NCI-H2029 (cell line): ENCODE measurements around the gene PEDS1.
"Not testable (repeated sequence)": the region's sequence is repeated elsewhere in the genome, so short reads cannot be mapped to it uniquely, and the experiment has no call there.

Source experiments
- DNase-seq: peaks from one replicate; lab custom pipeline; 2025; lab: John Stamatoyannopoulos, UW

PEDS1 gene

DNA sequence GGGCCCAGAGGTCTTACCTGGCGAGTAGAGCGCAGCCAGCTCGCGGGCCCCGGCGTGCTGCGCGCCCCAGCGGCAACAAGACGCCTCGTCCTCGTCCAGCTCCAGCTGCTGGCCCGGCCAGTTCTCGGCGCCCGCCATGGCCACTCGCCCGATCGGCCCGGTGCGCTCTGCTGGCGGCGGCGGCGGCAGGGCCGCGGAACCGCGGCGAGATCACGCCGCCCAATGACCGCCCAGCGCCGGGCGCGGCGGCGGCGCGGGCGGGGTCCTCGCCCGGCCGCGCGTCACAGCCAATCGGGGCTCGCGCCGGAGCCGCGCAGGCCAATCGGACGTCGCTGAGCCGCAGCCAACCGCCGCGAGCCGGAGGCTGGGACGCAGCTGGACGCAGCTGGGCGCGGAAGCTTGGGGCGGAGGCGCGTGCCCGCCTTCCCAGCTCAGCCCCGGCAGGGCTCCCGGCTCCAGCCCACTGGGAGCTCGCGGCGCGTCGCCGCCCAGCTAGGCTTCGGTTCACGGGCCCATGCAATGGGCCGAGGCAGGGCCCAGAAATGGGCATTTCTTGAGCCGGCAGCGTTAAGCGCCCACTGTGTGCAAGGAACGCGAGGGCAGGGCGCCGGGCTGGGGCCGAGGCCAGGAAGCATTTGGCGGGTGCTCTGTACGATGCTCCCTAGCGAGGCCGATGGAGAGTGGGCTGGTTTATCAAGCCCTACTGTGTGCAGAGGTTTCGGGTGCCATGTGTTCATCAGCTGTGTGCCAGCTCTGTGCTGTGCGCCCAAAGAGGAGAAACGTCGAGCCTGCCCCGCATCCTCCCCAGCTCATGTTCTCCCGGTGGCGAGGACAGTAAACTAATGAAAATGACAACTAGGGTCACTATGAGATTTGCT, at the start of gene PEDS1:
Gene PEDS1, minus strand, starts transcription at position 224 of the 878 bp plus-strand sequence. Its CDS starts 86 bp downstream, at position 138.
- DNase-seq: peak; percentile 86

GRCh38 chr20:50202677-50203076, 49.2 kb upstream of the PEDS1 start:
- DNase-seq: no peak

DNA sequence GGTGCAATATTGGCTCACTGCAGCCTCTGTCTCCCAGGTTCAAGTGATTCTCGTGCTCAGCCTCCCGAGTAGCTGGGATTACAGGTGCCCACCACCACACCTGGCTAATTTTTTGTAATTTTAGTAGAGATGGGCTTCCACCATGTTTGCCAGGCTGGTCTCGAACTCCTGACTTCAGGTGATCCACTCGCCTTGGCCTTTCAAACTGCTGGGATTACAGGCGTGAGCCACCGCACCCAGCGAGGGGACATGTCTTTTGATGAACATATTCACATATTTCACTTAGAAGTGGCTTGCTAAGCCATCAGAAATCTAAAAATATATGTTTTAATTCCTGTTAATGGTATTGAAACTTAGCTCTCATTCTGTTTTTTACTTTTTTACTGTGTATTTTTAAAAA, 48.2 kb upstream of the PEDS1 start:
- not testable (repeated sequence) for DNase-seq

DNA sequence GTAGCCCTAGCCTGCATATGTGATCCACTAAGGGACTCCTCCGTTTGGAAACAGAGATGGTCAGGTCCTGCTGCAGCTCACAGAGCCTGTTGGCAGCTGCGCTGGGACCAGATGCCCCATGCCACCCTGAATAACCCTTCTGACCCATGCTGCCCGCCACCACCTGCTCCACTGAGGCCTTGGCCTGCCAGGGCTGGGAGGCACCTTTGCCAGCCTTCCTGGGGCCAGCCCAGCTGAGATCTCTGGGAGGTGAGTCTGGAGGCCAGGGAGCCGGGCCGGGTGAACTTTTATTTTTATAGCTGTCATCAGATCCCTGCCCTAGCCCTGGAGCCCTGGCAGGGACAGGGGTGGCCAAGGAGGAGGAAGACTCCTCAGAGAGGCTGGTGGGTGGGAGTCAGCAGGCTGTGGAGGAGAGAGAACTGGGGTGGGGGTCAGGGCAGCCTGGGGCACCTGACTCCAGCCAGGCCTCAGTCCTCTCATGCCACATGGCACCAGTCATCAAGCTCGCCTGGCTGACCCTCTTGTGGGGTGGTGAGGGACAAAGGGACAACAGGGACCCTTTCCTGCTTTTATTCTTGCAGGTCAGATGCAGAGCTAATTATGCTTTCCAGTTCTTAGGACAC, 47.1 kb upstream of the PEDS1 start:
- DNase-seq: no peak

GRCh38 chr20:50199703-50200102, 46.2 kb upstream of the PEDS1 start:
- DNase-seq: no peak

DNA sequence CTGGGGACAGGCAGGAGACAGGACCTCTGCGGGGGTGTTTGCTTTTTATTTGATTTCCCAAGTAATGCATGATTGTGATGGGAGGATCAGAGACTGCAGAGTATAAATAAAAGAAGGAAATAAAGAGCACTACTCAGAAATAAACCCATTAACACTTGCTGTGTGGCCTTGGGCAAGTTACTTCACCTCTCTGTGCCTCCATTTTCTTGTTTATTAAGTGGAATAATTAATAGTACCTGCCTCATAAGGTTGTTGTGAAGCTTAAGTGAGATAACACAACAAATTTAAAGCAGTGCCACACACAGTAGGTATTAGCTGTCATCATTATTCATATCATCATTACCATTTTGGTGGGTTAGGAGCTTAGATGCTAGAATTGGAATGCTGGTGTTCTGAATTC, 45.2 kb upstream of the PEDS1 start:
- no peak for DNase-seq

DNA sequence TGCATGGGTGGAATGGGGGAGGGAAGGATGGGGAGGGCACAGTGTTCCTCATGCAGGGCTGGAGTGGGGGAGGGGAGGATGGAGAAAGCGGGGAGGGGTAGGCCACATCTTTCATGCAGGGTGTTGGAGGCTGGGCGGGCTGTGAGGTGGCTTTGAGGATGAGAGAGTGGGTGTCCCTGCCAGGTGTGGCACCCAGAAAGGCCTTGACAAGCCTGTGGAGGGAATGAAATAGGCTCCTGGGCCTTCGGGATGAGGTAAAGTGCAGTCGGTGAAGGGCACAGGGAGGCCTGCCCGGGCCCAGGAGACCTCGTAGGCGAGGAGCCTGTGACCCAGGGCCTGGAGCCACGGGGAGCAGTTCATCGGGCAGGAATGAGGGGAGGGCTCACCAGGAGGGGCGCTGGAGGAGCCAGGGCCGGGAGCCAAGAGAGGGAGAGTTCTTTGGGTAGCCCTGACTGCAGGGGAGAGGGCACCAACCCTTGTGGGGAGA, 44.7 kb upstream of the PEDS1 start:
- no peak for DNase-seq

DNA sequence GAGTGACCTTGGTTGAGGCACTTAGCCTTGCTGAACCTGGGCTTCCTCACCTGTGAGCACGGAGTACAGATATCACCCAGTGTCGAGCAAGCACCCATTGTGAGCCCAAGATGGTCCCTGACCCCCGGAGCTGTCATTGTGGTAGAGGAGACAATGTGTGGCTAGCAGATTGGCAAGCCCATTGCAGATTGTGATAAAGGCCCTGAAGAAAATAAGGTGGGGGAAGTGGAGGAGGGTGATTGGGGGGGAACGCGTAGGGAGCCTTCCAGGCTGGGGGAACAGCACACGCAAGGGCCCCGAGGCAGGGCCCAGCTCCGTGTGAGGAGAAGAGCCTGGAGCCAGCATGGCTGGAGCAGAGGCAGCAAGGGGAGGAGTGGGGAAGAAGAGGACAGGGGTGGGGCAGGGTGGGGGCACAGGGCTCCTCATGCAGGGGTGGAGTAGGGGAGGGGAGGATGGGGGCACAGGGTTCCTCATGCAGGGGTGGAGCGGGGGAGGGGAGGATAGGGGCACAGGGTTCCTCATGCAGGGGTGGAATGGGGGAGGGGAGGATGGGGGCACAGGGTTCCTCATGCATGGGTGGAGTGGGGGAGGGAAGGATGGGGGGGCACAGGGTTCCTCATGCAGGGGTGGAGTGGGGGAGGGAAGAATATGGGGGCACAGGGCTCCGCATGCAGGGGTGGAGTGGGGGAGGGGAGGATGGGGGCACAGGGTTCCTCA, 44.1 kb upstream of the PEDS1 start:
- no peak for DNase-seq

- no peak for DNase-seq
Measured at GRCh38 chr20:50196896-50197295, 43.4 kb upstream of the PEDS1 start.

GRCh38 chr20:50196248-50196647, 42.7 kb upstream of the PEDS1 start:
- DNase-seq: no peak

DNA sequence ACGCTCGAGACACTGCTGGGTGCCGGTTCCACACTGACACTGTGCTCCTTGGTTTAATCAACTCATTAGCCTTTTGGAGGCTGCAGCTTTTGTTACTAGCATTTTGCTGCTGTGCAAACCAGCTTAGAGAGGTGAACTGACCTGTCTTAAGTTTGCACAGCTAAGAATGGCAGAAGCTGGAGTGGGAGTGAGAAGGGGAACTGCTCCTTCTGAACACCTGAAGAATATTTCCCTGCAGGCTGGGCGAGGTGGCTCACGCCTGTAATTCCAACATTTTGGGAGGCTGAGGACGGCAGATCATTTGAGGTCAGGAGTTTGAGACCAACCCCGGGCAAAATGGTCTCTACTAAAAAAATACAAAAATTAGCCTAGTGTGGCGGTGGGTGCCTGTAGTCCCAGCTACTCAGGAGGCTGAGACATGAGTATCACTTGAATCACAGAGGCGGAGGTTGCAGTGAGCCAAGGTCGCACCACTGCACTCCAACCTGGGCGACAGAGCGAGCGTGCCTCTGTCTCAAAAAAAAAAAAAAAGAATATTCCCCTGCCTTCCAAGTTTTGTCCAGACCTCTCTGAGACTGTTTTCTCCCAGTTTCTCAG, 42.1 kb upstream of the PEDS1 start:
- no peak for DNase-seq

DNA sequence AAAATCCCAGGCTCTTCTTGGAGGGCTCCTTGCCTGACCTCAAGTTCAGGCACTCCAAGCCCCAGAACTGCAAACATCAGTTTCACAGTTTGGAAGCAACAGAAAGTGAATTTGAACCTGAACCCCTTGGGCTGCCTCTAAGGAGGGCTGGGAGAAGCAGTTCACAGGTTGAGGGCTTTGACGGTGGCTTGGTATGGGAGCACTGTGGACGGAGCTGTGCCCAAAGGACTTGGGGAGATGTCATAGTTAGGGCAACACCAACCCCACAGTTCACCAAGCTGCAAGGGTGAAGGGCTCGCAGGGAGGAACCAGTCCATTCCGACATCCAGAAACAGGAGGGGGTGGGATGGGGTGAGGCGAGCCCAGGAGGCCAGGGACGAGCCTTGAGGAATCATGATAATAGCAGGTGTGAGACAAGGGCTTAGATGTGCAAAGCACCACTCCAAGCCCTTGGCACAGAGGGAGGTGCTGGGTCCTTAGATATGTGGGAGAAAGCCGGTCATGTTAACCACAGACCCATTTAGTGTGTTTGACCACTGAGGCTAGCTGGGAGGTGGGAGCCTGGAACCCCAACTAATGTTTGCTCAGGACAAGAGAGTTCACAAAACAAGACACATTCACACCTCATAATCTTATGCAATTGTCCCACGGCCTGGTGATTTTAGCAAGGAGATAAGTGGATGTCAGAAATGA, 41.5 kb upstream of the PEDS1 start:
- DNase-seq: no peak

DNA sequence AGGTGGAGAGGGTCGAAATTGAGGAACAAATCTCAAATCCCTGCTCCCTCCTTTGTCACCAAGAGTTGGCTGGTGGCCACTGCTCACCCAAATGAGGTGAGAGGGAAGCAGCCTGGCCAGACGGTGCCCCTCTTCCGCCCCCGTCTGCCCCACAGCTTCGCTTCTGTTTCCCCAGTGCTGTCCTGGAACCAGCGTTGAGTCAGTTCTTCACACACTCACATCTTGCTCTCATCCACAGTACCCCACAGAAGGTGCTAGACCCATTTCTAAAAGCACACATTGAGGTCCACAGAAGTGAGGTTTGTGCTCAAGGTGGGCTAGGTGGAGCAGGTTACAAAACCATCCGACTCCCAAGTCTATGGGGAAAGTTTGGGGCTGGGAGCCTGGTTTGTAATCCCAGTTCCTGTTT, 40.9 kb upstream of the PEDS1 start:
- DNase-seq: no peak

DNA sequence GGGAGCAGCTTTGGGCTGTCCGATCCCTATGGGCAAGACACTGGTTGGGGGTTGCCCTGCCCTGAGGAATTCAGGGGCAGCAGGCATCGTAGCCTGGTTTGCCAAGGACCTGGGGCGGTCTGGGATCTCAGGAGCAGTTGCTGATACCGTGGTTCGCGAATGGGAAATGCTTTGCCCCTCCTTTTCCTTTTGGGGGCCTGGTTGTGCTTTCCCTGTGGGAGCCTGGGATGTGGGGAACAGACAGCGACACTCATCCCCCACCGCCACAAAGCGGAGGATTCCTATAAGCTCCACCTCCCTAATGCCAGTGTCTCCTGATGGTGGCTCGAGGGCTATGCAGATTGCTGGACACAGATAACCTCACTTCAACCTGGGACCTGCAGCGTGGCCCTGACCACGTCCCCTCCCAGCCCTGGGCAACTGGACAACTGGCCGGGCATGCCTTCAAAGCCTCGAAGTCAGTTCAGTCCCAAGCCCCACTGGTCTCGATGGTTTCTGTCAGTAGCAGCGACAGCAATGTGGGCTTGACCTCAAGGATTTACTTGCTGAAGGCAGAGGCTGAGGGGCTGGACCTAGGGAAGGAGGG, 40.4 kb upstream of the PEDS1 start:
- DNase-seq: no peak

DNA sequence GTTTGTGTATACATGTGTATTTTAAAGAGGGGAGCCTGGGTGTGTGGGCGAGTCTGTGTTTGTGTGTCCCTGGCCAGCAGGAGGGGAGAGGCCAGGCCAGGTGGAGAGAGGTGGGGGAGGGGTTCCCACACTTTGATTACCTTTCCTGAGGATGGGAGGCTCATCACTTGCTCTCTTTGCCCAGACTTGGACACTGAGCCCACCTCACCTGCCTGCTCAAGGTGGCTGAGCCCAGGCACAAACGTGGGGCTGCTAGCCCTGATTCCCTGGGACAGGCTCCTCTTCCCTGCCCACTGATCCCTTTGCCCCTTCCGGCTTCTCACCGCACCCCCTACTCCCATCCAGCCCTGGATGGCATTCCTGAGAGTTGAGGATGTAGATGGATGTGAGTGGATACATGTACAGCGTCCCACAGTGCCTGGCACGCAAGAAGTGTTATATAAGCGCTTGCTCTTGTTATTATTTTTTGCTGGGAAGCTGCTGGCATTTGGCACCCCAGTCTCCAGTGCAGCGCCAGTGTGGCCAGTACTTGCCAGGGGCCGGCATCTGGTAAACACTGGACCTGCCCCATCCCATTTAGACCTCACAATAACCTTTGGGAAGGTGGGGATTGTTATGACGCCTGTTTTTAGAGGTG, 39.8 kb upstream of the PEDS1 start:
- DNase-seq: no peak

DNA sequence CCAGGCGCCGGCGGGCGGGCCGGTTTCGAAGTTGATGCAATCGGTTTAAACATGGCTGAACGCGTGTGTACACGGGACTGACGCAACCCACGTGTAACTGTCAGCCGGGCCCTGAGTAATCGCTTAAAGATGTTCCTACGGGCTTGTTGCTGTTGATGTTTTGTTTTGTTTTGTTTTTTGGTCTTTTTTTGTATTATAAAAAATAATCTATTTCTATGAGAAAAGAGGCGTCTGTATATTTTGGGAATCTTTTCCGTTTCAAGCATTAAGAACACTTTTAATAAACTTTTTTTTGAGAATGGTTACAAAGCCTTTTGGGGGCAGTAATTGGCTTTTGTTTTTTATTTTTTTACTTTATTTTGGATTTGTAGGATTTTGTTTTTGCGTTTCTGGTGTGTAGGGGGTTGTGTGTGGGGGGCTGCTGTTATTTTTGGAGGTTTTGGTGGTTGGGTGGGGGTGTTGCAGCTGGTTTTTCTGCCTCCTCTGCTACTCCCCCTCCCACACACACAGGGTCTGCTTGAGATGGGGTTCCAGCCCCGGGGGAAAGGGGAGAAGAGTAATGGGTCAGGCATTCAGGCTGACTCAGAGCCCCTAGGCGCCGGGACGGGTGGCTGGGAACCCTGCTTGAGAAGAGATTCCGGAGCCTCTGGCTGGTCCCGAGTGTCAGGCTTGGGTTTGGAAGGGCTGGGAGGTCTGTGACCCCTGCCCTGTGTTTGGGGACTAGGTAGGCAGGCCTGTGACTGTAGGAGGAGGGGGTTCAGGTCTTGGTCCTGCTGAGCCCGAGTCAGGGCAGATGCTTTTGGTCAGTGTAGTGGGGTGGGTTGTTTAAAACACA, 39.1 kb upstream of the PEDS1 start:
- DNase-seq: peak; percentile 85

DNA sequence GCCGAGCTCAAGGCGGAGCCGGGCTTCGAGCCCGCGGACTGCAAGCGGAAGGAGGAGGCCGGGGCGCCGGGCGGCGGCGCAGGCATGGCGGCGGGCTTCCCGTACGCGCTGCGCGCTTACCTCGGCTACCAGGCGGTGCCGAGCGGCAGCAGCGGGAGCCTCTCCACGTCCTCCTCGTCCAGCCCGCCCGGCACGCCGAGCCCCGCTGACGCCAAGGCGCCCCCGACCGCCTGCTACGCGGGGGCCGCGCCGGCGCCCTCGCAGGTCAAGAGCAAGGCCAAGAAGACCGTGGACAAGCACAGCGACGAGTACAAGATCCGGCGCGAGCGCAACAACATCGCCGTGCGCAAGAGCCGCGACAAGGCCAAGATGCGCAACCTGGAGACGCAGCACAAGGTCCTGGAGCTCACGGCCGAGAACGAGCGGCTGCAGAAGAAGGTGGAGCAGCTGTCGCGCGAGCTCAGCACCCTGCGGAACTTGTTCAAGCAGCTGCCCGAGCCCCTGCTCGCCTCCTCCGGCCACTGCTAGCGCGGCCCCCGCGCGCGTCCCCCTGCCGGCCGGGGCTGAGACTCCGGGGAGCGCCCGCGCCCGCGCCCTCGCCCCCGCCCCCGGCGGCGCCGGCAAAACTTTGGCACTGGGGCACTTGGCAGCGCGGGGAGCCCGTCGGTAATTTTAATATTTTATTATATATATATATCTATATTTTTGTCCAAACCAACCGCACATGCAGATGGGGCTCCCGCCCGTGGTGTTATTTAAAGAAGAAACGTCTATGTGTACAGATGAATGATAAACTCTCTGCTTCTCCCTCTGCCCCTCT, 38.2 kb upstream of the PEDS1 start:
- DNase-seq: no peak

- DNase-seq: peak; percentile 52
Measured at GRCh38 chr20:50191065-50191543, 37.6 kb upstream of the PEDS1 start.
